Measurements from ENCODE around the gene SNRNP48. TPM values are rescaled to one million over a fixed set of nuclear protein-coding genes. Genes with fewer than 3 reads are reported as not detected.

The SNRNP48 gene
- total RNA-seq: 6.1 and 13.5 TPM in 2 replicates

GRCh38 chr6:7589949-7590917, at the start of gene SNRNP48:
TSS of gene SNRNP48 (plus strand) at chr6:7590198. CDS start at chr6:7590258, 60 bp downstream.

GRCh38 chr6:7541175-7542064, 48.6 kb upstream of the SNRNP48 start, which contains the start of gene DSP:
TSS of gene DSP (plus strand) at chr6:7541671. CDS start at chr6:7541916, 245 bp downstream.

Other genes starting within 250 kb of the SNRNP48 start
- 0.14 and 0.22 TPM in 2 replicates for gene CAGE1, start 200.5 kb upstream of the SNRNP48 start, total RNA-seq
- gene RIOK1, start 200.4 kb upstream of the SNRNP48 start, total RNA-seq: 15.1 and 15.5 TPM in 2 replicates
- gene DSP, start 48.5 kb upstream of the SNRNP48 start, total RNA-seq: 0.22 and 10.0 TPM in 2 replicates
- gene BMP6, start 135.9 kb downstream of the SNRNP48 start, total RNA-seq: 1.4 and 4.6 TPM in 2 replicates